H1 (cell line): Measurements from ENCODE around the gene AGO3. TPM values are rescaled to one million over a fixed set of nuclear protein-coding genes. Genes with fewer than 3 reads are reported as not detected.

Experiments
- CHD7 ChIP-seq: fragments of 300-600 bp; sonication (generic); IDR thresholded peaks from 2 replicates; pipeline ENCODE4 v1.7.1; 2012; ENCODE audit warnings: low read length, moderate library complexity, mild to moderate bottlenecking, inconsistent platforms; ENCODE audit not compliant: insufficient replicate concordance
- GABPA ChIP-seq: IDR thresholded peaks from 2 replicates; pipeline ENCODE4 v1.6.1; 2011; ENCODE audit warnings: mild to moderate bottlenecking, low read length, moderate library complexity, borderline replicate concordance; ENCODE audit not compliant: insufficient read depth
- HDAC2 ChIP-seq, 2 experiments: fragments of 300-600 bp in 1 of 2; sonication (generic) in 1 of 2; IDR thresholded peaks; 2 replicates each; pipeline ENCODE4 v1.6.1; 2011 to 2012; ENCODE audit warnings: low read depth in 2 of 2, low read length in 2 of 2, mild to moderate bottlenecking in 2 of 2, moderate library complexity in 2 of 2, borderline replicate concordance in 1 of 2, inconsistent platforms in 1 of 2
- TAF1 ChIP-seq: IDR thresholded peaks from 2 replicates; pipeline ENCODE4 v1.6.1; 2011; ENCODE audit warnings: mild to moderate bottlenecking, low read depth, low read length
- polyA plus RNA-seq, 7 experiments: library from polyadenylated mRNA; depleted of rRNA in 3 of 7; stranded (reverse) in 5 of 7; unstranded in 2 of 7; fragments of >200 nt in 5 of 7; fragments of 200-250 nt in 2 of 7; gene quantifications; 1 replicate in 5 of 7; 2 replicates in 1 of 7; 4 replicates in 1 of 7; pipeline versions ENCODE4 v1.2.1 to v1.2.3, GENCODE V29; 2011 to 2013; ENCODE audit warnings: missing spikeins in 2 of 7, mixed read lengths in 2 of 7
- total RNA-seq: library from RNA; stranded (reverse); fragmentation: NEBNext Ultra II Directional; extraction: Animal tissue kit (Norgen Biotek cat#: 25700); gene quantifications from 2 replicates; pipeline ENCODE4 v1.2.1, GENCODE V29; 2021

AGO3 gene
- total and polyA plus RNA-seq, 2 of the 8 experiments (the other 6 are each of a cell fraction or from before 2014, with no cell fraction given) = 10.7 to 26.4 TPM

- no peak for TF ChIP-seq CHD7
- TF ChIP-seq GABPA = no peak
- no peak for TF ChIP-seq TAF1
- TF ChIP-seq HDAC2 (IDR thresholded peaks at IDR 0.05; ENCODE audit: borderline replicate concordance in 1 of 2, low read depth in 2 of 2, low read length in 2 of 2) = no peak
Observed at GRCh38 chr1:35947547-35947946, 16.6 kb downstream of the AGO3 start (continued).
